HG03571 (cell line): ENCODE data around the gene ENKD1.
A peak's percentile ranks its signal among the peaks of the same experiment; 100 is the strongest.
"Not testable (repeated sequence)": the region's sequence is repeated elsewhere in the genome, so short reads cannot be mapped to it uniquely, and the experiment has no call there.

Source experiments
- ATAC-seq: cut with Tn5 transposase; IDR thresholded peaks from one replicate; pipeline ENCODE4 v1.9.1; 2021; ENCODE audit not compliant: unreplicated experiment

The ENKD1 gene, protein sequence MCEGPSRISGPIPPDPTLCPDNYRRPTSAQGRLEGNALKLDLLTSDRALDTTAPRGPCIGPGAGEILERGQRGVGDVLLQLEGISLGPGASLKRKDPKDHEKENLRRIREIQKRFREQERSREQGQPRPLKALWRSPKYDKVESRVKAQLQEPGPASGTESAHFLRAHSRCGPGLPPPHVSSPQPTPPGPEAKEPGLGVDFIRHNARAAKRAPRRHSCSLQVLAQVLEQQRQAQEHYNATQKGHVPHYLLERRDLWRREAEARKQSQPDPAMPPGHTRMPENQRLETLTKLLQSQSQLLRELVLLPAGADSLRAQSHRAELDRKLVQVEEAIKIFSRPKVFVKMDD

GRCh38 chr16:67666559-67667452 lies at the start of gene ENKD1, which contains the start of gene C16orf86:
Gene ENKD1, minus strand, starts transcription at chr16:67666750. Its CDS starts 308 bp downstream, at chr16:67666442.
Gene C16orf86, plus strand, starts transcription at chr16:67666814. Its CDS starts 157 bp downstream, at chr16:67666971.
- peak; percentile 43 for ATAC-seq

GRCh38 chr16:67716097-67716496 lies 49.5 kb upstream of the ENKD1 start:
- ATAC-seq: no peak

GRCh38 chr16:67714522-67714921 lies 48.0 kb upstream of the ENKD1 start:
- ATAC-seq: no peak

GRCh38 chr16:67713647-67714273 lies 47.2 kb upstream of the ENKD1 start:
- ATAC-seq: no peak

- no peak for ATAC-seq
These were observed 44.1 kb upstream of the ENKD1 start for GRCh38 chr16:67710607-67711006.

DNA sequence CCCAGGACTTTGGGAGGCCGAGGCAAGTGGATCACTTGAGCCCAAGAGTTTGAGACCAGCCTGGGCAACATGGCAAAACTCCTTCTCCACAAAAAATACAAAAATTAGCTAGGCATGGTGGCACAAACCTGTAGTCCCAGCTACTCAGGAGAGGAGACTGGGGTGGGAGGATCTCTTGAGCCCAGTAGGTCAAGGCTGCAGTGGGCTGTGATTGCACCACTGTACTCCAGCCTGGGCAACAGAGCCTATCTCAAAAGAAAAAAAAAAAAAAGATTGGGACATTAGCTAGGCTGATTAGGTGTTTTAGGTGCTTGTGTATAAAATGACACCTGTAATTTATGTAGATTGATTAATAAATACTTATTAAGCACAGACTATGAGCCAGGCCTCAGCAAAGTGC lies 42.5 kb upstream of the ENKD1 start:
- ATAC-seq: no peak

GRCh38 chr16:67708368-67708771 lies 41.8 kb upstream of the ENKD1 start:
- ATAC-seq: no peak

- no peak for ATAC-seq
These were observed 41.2 kb upstream of the ENKD1 start for GRCh38 chr16:67707790-67708189.

DNA sequence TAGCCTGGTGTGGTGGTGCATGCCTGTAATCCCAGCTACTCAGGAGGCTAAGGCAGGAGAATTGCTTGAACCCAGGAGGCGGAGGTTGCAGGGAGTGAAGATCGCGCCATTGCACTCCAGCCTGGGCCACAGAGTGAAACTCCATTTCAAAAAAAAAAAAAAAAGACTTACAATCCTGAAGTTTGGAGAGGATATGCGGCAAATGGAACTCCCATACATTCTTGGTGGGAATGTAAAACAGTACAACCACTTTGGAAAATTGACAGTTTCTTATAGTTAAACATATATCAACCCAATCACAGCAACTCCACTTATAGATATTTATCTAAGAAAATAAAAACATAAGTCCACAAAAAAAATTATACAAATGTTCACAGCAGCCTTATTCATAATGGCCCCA lies 40.7 kb upstream of the ENKD1 start:
- no peak for ATAC-seq

GRCh38 chr16:67704110-67704509 lies 37.6 kb upstream of the ENKD1 start:
- no peak for ATAC-seq

GRCh38 chr16:67703626-67704025 lies 37.1 kb upstream of the ENKD1 start:
- ATAC-seq: no peak

- ATAC-seq: no peak
These were observed 35.6 kb upstream of the ENKD1 start for GRCh38 chr16:67702130-67702529.

GRCh38 chr16:67701420-67701819 lies 34.9 kb upstream of the ENKD1 start:
- no peak for ATAC-seq

- ATAC-seq: no peak
These were observed 32.7 kb upstream of the ENKD1 start for GRCh38 chr16:67699265-67699664.

DNA sequence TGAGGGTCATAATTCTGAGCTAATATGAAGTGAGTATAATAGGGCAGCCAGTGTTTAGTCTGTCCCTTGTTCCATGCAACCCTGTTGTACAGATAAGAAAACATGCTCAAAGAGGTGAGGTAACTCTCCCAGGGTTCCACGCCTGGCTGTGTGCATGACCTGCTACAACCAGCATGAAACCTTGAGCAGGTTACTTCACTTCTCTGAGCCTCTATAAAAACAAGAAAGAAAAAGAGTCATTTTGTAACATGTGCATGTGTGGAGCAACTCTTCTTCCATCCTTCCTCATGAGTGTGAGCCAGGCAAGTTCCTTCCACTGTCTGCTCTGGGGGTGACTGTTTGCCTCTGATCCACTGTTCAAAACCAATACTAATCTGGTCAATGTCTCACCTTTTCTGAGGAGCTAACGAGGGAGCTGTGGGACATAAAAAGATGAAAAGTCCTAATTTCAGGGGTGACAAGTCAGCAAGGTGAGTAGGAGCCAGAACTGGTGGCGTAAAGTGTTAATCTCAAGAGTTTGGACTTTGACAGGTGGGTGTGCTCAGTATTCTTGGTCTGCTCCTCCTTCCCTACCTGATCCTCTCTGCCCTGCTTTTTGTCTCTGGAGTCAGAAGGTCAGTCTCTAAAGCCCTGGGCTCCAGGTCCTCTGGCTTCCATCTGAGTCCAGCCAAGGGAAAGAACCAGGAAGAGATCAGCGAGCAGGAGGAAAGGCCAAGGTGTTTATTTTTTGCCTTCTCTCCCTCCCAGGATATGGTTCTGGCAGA lies 31.1 kb upstream of the ENKD1 start:
- no peak for ATAC-seq

GRCh38 chr16:67694611-67695010 lies 28.1 kb upstream of the ENKD1 start:
- no peak for ATAC-seq

DNA sequence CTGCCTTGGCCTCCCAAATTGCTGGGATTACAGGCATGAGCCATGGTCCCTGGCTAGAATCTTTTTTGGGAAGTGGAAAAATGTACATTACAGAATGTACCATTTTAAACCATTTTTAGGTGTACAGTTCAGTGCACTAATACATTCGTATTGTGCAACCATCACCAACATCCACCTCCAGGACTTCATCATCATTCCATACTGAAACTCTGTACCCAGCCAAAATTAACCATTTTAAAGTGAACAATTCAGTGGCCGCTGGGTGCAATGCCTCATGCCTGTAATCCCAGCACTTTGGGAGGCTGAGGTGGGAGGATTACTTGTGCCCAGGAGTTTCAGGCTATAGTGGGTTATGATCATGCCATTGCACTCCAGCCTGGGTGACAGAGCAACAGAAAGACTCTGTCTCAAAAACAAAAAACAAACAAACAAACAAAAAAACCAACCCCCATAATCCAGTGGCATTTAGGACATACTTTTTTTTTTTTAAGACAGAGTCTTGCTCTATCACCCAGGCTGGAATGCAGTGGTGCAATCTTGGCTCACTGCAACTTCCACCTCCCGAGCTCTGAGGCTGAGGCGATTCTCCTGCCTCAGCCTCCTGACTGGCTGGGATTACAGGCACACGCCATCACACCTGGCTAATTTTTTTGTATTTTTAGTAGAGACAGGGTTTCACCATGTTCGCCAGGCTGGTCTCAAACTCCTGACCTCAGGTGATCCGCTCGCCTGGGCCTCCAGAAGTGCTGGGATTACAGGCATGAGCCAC lies 27.2 kb upstream of the ENKD1 start:
- ATAC-seq: not testable (repeated sequence)

DNA sequence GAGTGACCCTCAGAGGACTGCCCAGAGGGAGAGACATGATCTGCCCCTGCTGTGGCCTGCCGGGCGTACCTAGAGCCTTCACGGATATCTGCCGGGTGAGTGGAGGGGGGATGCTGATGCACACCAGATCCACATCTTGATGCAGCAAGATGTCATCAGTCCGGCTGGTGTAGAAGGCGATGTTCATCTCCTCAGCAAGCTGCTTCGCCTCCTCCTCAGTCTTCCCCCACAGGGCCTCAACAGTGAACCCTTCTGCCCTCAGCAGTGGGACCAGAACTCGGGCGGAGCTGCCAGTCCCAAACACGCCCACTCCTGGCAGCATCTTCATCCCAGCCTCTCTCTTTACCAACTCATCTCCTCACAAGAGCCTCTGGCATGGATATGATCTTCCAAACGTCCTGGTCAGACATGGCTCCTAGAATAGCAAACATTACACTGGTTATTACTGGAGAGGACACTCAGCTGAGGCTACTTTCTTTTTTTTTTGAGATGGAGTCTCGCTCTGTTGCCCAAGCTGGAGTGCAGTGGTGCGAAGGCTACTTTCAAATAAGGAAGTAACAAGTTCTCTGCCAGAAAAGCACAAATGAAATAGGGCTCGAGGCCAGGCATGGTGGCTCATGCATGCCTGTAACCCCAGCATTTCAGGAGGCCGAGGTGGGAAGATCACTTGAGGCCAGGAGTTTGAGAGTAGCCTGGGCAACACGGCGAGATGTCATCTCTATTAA lies 19.0 kb upstream of the ENKD1 start:
- no peak for ATAC-seq

- no peak for ATAC-seq
These were observed 17.2 kb upstream of the ENKD1 start for GRCh38 chr16:67683767-67684166.
